HG03103 (cell line): ENCODE data around the gene KIF6.

Experiments
- ATAC-seq: cut with Tn5 transposase; IDR thresholded peaks from one replicate; pipeline ENCODE4 v1.9.1; 2021; ENCODE audit warnings: low read depth; ENCODE audit not compliant: unreplicated experiment

Gene KIF6

DNA sequence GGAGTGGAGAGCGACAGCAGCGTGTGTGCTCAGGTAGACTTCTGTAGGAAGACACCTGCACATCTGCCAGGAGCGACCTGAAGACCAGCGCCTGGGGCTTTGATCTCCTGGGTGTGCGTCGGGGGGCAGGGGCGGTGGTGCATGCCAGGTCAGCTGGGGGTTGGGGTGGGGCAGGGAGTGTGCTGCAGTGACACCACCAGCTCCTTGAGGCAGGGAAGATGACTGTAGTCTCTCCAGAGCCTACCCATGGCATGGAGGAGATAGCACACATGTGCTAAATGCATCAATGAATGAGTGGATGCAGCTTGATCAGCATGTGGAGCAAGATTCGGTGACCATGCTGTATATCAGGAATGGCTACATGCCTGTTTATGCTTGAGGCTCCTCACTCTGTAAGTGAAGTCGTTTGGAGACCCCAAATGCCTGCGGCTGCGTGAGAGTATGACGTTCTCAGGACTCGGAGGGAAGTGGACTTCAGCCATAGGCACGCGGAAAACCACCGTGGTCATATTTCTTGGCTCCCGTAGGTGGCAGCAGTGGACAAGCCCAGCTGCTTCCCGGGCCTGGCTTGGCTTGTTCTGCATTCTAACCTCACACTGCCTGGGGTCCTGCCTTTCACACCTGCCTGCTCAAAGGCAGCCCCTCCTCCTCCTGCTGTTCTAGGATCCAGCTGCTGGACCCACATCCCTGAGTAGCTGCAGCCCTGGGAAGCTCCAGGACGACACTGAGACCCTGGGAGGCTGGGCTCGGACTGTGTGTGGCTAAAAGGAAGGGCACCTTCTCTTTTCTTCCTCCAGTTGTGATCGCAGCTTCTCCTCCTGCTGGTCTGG is 363.3 kb downstream of the KIF6 start:
- no peak for ATAC-seq

DNA sequence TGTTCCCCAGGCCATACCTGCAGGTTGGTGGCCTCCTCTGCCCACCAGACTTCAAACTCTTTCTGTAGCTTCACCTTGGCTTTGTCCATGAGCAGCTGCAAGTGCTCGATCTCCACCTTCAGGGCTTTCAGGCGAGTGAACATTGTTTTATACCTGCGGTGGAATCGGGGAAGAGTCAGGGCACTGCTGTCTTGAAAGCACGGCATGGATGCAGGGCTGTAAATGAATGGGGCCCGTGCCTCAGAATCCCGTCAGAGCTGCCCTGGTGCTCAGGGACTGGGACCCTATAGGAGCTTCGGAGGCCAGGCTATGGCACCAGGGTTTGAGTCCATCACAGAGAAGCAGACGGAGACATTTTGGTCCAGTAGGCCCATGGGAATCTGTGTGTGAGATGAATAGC is 364.8 kb downstream of the KIF6 start:
- ATAC-seq = no peak

DNA sequence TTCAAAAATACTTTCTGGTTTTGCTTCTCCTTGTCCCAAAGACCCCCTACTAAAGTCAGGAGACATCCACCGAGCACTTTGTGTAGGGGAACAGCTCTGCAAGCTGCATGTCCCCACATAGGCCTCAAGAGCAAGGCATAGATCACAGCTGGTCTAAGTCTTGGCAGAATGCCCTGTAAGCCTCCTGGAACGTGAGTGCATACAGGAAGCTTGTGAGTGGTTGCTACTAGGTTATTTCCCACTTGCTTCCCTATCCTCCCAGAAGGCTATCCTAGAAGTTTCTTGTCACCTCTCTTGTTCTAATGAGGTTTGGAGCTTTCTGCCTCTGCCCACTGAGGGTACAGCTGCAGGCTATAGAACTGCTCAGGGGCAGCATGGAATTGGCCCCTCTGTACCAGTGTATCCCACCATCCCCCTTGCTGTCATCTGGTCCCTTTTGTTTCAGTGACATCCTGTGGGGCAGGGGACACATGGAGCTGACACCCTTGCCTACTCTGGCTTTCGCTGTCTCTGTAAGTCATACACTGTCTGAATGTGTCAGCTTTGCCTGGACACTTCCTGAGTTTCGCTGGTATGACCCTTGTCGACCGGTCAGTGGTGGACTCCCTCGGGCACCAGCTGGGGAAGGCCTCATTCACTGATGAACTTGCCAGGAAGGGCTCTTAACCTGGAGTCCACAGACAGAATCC is 367.1 kb downstream of the KIF6 start:
- no peak for ATAC-seq

DNA sequence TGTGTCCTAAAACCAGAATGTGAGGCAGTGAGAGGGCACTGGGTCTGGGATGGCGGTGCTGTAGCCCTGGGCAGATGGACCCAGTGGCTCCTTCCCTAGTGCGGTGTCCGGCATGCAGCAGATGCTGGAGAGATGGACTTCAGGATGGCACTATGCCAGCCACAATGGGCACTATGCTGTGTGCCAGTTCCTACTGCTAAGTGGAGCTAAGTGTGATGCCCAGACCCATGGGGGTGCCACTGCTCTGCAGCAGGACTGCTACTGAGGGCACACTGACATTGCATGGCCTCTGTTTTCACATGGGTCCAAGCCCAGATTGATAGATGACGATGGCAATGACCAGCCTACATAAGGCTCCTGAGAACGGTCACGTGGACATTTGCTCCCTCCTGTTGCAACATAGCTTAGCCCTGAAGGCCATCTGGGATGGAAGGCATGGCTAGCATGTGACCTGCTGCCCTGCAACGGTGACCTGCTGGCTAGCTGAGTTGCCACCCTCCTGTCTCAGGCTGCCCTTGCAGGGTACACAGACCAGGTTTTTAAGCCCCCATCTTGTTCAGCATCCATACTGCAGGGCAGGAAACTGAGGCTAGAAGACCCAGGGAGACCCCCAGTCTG is 371.4 kb downstream of the KIF6 start:
- ATAC-seq = no peak

DNA sequence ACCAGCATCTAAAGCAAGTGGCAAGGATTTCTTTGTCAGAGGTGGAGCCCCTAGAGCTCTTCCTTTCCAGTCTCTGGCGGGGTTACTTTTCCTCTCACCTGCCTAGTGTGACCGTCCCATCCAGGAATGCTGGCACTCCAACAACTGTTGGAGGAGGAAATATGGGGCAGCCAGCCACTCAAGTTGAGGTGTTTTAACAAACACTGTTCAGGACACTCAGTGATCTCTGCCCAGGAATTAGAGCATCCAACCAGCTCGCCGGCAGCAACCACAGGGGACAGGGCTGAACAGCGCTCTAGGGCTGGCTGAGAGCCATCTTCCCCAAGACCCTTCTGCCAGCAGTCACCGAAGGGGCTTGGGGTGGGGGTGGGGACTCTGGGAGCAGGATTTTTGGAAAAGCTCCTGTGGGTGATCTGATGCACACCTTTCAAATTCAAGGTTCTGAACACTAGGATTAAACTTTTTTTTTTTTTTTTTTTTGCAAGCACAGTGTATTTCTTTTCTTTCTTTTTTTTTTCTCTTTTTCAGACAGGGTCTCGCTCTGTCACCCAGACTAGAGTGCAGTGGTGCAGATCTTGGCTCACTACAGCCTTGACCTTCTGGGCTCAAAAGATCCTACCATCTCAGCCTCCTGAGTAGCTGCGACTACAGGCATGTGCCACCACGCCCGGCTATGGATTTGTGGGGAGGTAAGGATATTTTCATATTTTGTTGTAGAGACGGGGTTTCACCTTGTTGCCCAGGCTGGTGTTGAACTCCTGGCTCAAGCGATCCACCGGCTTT is 374.3 kb downstream of the KIF6 start:
- ATAC-seq = no peak

DNA sequence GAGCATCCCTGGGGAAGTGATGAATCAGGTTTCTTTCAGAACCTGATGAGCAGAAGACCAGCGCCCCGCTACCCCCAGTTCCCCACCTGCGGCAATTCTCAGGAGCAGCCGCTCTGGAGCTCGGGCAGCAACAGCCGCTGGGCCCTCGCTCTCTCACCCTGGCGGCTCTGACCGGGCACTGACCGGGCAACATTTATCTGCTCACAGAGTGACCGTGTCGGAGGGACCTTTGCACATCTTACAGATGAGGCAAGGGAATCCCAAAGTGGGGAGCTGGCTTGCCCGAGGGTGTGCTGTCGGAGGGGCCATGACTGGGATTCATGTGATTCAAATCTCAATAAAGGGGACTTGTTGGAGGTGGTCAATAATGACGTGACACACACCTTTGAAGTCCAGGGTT is 376.5 kb downstream of the KIF6 start:
- ATAC-seq = no peak

DNA sequence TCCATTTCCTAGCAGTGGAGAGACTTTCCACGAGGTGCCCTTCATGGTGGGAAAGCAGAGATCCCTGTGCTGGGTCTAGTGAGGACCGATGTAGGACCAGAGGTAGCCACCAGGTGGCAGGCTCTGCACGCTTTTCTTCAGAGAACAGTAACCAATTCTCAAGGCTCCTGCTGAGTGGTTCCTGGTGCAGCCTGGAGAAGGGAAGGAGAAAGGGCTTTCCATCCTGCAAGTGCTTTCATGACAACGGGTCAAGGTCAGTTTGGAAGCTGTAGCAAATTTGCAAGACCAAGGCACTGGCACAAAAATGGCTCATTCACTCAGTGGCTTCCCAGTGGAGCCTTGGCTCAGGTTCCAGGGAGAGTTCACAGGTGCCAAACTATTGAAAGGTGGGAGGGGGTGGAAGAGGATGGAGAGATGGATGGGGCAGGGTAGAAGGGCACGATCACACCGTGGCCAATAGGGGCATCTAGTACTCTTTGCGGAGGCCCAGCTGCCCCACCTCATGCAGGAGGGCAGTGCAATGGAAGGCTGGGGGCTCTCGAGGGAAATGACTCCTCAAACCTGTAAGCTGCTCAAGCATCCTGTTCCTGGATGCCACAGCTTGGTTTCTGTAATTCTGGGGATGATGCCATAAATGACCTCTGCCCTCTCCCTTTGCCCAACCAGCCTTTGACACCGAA is 377.2 kb downstream of the KIF6 start:
- ATAC-seq = peak; percentile 50

DNA sequence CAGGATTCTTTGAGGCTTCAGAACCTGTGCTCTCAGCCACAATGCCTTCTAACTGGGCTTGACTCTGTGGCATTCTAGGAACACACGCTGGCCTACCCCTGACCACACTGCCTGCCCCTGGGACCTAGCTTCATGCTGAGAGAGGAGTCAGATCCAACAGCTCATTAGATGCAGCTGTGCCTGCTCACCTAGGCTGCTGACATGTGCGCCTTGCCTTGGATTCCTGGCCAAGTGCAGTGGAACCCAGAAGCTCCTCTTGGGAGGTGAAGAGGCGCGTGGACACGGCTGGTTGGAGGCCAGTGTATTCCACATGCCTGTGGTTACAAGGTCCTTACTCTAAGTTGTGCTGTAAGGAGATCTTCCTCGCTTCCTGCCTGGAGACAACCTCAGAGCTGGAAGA is 378.0 kb downstream of the KIF6 start:
- no peak for ATAC-seq

DNA sequence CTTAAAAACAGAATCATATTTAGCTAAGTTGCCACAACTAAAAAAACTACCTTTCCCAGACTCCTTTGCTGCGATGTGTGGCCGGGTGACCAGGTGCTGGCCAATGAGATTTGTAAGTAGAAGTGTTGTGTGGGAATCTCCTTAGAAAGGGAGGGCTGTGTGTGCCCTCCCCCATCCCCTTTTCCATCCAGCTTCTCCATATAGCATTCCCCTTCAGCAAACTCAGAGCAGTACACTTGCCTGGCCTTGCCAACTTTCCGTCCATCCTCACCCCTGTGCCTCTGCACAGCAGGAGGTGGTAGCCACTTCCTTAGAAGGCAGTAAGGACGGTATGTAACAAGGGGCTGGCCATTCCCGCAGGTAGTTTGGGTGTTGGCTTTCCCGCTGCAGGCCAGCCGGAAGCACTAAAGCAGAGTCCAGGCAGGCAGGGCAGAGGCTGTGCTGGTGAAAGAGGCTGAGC is 380.4 kb downstream of the KIF6 start:
- no peak for ATAC-seq

DNA sequence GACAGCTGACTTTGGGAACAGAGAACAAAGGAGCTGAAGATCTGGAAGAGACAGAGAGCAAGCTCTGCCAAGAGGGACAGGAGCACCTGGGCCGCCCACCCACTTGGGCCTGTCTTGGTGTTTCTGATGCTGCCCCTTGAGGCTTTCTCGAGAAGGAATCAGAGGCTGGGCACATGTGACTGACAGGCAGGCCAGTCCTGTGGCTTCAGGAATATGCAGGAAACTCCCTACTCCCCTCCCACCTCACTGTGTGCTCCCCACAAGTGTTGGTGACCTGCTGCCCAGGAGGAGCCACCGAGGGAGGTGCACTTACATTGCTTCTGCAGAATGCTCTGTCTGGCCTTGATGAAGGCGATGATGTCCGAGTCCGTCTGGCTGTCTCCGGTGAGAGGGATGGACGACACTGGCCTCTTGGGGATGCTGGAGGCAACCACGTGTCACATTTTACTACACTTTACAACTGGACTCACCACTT is 381.8 kb downstream of the KIF6 start:
- no peak for ATAC-seq

DNA sequence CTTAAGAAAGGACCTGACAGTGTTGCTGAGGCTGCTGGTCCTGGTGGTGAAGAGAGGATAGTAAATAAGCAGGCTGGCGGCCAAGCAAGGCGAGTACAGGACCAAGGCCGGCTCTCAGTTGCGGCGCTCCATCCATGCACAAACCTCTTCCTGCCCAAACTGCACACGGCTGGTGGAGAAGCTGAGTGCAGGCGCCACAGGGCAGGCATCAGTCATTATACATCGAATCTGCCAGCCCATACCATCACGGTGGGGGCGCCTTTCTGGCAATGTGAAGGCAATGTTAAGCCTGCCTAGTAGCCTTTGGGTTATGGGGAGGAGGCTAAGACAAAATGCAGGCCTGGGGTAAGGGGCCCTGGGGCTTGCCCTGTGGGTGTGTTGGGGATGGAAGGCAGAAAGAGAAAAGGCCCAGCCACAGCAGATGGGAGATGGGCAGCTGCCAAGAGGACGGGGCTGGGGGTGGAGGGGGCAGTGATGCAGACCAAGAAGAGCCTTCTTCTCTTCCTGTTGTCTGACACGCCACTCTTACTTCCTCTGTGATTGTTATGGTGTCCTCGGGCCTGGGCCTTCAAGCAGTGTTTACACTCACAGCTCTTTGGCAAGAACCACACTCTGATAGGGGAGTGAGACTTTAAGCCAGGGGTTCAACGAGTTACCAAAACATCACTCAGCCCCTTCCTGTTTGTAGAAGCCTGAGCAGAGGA is 382.4 kb downstream of the KIF6 start:
- peak; percentile 61 for ATAC-seq

DNA sequence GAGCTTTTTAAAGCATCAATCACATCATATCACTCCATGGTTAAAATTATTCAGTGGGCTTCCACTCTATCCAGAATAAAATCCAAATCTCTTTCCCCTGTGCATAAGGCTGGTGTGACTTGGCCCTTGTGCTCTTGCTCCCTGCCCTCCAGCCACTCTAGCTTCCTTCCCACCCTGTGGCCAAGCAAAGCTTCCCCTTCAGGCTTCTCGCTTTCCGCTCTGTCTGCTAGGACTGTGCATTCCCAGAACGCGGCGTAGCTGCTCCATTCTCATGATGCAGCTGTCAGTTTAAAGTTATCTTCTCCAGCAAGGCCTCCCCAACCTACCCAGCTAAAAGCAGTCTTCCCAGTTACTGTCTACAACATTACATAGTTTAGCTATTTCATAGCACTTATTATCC is 383.3 kb downstream of the KIF6 start:
- ATAC-seq = no peak

DNA sequence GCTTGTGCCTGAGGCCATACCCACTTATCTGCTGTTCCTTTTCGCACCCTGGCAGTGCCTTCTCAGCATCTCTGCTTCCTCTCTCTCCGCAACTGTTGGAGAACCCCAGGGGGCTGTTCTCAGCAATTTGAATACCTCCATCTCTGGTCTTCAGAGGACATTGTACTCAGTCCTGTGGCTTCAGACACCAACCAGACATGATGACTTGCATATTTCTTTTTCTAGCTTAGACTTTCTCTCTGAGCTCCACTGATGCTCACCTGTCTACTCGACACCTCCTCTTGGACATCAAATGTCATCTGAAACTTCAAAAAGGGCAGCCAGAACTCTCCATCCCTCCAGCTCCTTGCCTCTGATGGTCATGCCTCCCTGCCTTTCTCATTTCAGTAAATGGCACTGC is 383.9 kb downstream of the KIF6 start:
- no peak for ATAC-seq

DNA sequence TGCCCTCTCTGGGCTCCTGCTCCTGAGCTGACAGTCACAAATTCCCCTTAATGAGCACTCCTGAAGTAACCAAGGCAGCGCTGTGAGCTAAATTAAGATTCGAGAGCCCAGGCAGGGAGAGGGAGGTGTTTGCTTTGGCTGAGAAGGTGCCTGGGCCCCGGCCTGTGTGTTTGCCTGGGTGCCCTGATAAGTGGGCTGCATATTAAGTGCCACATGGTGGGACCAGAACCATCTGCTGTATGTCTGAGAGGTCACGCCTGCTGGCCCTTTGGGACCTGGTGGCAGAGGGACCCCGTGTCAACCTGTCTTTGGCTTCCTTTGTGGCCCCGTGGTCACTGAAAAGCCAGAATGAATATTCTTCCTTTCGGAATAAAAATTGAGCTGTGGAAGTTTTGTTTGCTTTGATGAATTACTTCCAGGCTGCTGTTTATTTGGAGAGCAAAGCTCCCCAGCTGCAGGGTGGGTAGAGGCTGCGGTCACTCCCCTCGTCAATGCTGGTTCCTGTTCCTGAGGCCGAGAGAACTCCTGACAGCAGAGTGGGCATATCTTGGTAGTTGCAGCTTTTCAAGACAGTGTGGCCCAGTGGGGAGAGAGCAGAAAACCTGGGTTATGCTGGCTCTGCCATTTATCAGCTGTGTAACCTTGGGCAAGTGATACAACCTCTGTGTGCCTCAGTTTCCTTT is 385.2 kb downstream of the KIF6 start:
- no peak for ATAC-seq

DNA sequence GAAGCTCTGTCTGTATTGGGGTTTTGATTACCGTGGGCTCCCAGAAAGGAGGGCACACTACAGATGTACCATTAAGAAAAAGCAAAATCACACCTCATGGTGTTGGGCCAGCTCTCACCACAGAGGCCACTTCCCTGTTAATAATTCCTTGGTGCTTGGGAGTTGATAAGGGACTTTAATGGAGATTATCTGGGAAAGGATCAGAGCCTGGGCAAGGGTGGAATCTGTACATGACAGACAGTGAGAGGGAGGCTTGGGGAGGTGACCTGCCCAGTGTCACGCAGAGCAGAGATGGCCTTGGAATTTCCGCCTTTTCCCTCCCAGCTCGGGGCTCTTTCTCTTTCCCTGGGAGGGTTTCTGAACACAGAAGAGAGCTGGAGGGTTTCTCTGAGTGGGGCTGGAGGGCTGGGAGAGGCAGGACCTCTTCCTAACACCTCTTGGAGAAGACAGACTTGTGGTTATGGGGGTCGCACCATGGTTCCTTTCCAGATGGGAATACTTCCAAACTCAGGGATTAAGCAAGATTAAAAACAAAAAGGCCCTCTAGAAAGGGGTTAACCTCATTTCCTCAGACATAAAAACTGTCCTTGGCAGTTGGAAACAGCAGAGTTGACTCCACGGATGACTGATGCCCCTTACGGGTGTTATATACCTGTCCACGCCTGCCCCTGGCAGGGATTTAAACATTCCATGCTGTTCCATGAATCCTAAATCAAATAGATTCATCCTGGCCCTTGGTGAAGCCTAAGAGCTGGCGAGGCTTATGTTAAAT is 385.9 kb downstream of the KIF6 start:
- no peak for ATAC-seq

DNA sequence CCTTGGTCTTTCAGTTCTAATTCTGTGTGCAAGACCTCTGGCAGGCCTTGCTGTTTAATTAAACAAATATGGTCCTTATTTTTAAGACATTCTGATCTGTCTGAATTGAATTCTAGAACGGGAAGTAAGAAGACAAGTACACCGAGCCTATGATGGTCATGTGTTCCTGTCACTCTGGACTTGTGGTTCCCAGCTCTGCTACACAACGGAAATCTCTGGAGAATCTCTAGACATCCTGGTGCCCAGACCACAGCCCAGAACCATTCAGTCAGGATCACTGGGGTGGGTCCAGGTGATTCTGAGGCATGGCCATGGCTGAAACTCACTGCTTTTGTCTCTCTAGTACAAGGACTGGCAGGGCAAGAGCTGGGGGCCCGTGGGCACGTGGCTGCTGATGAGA is 386.8 kb downstream of the KIF6 start:
- ATAC-seq = no peak

DNA sequence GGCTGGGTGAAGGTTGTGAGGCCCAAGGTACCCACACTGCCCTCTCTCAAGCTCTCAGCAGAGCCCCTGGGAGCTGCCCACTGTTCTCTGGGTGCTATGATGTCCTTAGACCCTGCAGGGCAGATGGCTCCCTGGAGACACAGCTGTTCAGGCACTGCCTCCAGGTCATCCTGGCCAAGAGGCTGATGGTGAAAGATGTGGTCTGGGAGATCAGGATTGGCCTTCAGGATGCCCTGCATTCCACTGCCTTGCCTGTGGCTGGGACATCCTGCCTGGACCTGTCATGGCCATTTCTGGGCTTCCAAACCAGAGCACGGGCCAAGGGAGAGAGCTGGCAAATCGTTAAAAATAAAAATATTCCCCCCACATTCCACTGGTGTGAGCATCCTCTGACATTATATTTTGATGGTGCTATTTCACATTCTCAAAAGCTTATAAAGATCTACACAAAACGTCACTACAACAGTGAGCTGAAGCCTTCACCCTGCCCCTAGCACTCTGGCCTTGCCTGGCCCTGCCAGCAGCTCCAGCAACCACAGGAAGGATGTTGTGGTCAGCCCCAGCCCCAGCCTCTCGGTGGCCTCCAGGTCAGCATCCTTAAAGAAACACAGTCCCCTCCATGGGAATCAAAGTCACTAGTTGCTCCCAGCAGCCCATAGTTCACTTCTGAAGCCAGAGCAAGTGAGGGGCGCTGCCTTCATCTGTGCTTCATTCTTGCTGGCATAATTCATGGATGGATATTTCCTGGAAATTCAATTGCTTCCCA is 389.2 kb downstream of the KIF6 start:
- no peak for ATAC-seq
